ENCODE measurements around the gene CAMK2N1.

- TF ChIP-seq POLR2A (IDR thresholded peaks at IDR 0.05) (no peak), POLR2AphosphoS5 (IDR thresholded peaks at IDR 0.05) (no peak), CTCF (IDR thresholded peaks at IDR 0.05) (no peak)
Observed at GRCh38 chr1:20487236-20487590, 1.2 kb upstream of the CAMK2N1 start.
